HL-60 (cell line): ENCODE data around the gene CAD.

Experiments used
- DNase-seq, 2 experiments: peaks; one replicate each; pipeline ENCODE4 v3.0.0-alpha.2; 2010 to 2020; ENCODE audit warnings: low read depth in 1 of 2, low spot score in 1 of 2
- H3K27ac ChIP-seq: fragments of 250-450 bp; sonication (Bioruptor Pico); replicated peaks from 2 replicates; pipeline ENCODE4 v1.5.1; 2020; ENCODE audit warnings: mild to moderate bottlenecking, moderate library complexity
- H3K27me3 ChIP-seq: fragments of 250-450 bp; sonication (Bioruptor Pico); 2 replicates; pipeline ENCODE4 v1.5.1; 2021; ENCODE audit warnings: mild to moderate bottlenecking, moderate library complexity; ENCODE audit not compliant: insufficient read depth, poor library complexity, severe bottlenecking
- H3K4me3 ChIP-seq: replicated peaks from 2 replicates; pipeline ENCODE4 v1.5.1; 2011; ENCODE audit warnings: mild to moderate bottlenecking, control low read depth, low read length; ENCODE audit not compliant: insufficient read depth
- GABPA ChIP-seq: IDR thresholded peaks from 2 replicates; pipeline ENCODE4 v1.6.1; 2012; ENCODE audit warnings: low read depth
- POLR2AphosphoS5 ChIP-seq: IDR thresholded peaks from 2 replicates; pipeline ENCODE4 v1.6.1; 2012; ENCODE audit warnings: low read depth
- SPI1 ChIP-seq: IDR thresholded peaks from 2 replicates; pipeline ENCODE4 v1.6.1; 2012; ENCODE audit warnings: low read depth, mild to moderate bottlenecking, borderline replicate concordance
- TF ChIP-seq, protein P1 (sequence below): IDR thresholded peaks from one replicate; pipeline ENCODE4 v1.5.1; 2011; ENCODE audit warnings: low read length, control low read depth, inconsistent platforms; ENCODE audit not compliant: insufficient read depth
- TF ChIP-seq, protein P2 (sequence below): IDR thresholded peaks from 2 replicates; pipeline ENCODE4 v1.6.1; 2012; ENCODE audit warnings: low read depth; ENCODE audit not compliant: insufficient replicate concordance

The CAD gene

DNA sequence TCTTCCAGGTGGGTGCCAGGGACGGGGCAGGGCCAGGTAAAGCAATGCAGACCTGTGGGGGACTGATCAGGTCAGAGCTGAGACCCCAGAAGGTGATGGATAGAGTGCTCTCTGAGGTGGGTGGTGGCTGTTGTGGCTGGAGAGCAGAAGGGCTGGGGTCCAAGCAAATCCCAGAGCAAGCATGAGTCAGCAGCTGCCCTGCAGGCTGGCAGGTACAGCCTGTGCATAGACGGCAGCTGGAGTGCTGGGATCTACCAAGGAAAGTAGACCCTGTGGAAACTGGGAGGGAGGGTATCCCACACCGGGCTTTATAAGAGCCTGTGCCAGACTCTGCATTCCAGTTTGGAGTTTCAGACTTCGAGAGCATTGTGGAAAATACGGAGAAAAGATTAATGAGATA lies 65.7 kb downstream of the CAD start:
- no peak for DNase-seq
- Histone ChIP-seq H3K27me3 (no peaks in the 10 kb centered on the region), H3K4me3 (no peak overlapping the region), H3K27ac (no peak overlapping the region)
- TF ChIP-seq, protein P1, sequence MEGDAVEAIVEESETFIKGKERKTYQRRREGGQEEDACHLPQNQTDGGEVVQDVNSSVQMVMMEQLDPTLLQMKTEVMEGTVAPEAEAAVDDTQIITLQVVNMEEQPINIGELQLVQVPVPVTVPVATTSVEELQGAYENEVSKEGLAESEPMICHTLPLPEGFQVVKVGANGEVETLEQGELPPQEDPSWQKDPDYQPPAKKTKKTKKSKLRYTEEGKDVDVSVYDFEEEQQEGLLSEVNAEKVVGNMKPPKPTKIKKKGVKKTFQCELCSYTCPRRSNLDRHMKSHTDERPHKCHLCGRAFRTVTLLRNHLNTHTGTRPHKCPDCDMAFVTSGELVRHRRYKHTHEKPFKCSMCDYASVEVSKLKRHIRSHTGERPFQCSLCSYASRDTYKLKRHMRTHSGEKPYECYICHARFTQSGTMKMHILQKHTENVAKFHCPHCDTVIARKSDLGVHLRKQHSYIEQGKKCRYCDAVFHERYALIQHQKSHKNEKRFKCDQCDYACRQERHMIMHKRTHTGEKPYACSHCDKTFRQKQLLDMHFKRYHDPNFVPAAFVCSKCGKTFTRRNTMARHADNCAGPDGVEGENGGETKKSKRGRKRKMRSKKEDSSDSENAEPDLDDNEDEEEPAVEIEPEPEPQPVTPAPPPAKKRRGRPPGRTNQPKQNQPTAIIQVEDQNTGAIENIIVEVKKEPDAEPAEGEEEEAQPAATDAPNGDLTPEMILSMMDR = no peak
- TF ChIP-seq, protein P2, sequence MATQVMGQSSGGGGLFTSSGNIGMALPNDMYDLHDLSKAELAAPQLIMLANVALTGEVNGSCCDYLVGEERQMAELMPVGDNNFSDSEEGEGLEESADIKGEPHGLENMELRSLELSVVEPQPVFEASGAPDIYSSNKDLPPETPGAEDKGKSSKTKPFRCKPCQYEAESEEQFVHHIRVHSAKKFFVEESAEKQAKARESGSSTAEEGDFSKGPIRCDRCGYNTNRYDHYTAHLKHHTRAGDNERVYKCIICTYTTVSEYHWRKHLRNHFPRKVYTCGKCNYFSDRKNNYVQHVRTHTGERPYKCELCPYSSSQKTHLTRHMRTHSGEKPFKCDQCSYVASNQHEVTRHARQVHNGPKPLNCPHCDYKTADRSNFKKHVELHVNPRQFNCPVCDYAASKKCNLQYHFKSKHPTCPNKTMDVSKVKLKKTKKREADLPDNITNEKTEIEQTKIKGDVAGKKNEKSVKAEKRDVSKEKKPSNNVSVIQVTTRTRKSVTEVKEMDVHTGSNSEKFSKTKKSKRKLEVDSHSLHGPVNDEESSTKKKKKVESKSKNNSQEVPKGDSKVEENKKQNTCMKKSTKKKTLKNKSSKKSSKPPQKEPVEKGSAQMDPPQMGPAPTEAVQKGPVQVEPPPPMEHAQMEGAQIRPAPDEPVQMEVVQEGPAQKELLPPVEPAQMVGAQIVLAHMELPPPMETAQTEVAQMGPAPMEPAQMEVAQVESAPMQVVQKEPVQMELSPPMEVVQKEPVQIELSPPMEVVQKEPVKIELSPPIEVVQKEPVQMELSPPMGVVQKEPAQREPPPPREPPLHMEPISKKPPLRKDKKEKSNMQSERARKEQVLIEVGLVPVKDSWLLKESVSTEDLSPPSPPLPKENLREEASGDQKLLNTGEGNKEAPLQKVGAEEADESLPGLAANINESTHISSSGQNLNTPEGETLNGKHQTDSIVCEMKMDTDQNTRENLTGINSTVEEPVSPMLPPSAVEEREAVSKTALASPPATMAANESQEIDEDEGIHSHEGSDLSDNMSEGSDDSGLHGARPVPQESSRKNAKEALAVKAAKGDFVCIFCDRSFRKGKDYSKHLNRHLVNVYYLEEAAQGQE = no peak
- TF ChIP-seq GABPA = no peak
- no peak for TF ChIP-seq SPI1
- no peak for TF ChIP-seq POLR2AphosphoS5

DNA sequence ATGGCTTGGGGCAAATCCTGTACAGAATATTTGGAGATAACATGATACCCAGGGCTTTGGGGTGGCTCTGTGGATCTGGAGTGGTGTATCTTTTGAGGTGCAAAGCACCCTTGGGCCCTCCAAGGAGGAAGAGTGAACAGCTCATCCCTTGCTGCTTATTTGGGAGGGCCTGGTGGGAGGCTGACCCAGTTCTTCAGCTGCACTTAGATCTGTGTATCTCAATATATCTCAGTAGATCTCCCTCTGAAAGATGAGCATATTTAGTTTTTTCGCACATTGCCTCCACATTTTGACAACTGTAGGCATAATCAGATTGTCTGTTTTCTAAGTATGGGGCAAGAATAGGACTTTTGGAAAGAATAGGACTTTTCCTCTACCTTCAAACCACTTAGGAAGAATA lies 67.8 kb downstream of the CAD start:
- no peak overlapping the region for H3K27ac ChIP-seq
- H3K27me3 ChIP-seq = no peaks in the 10 kb centered on the region
- no peak overlapping the region for H3K4me3 ChIP-seq
- no peak for DNase-seq
- TF ChIP-seq SPI1 = no peak
- TF ChIP-seq, protein P2 = no peak
- no peak for TF ChIP-seq POLR2AphosphoS5

DNA sequence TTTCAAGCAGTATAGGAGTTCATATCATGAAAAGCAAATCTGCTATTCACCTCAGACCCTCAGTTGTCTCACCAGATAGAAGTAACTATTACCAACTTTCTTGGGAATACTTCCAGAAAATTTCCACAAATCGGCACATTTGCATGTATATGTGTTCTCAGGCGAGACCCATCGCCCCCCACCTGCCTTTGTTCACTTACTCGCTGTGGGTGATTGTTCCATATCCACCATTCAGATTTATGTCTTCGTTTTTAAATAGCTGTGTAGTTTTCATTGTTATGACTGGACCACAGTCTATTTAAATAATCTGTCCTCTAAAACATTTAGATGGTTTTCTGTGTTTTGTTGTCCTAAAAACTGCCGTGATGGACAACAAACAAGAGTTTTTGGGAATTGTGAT lies 68.3 kb downstream of the CAD start:
- no peak overlapping the region for H3K4me3 ChIP-seq
- H3K27me3 ChIP-seq = no peaks in the 10 kb centered on the region
- TF ChIP-seq GABPA (no peak), SPI1 (no peak), POLR2AphosphoS5 (no peak)
- TF ChIP-seq, protein P2 = no peak
- TF ChIP-seq, protein P1 = no peak
- DNase-seq = no peak
- no peak overlapping the region for H3K27ac ChIP-seq

DNA sequence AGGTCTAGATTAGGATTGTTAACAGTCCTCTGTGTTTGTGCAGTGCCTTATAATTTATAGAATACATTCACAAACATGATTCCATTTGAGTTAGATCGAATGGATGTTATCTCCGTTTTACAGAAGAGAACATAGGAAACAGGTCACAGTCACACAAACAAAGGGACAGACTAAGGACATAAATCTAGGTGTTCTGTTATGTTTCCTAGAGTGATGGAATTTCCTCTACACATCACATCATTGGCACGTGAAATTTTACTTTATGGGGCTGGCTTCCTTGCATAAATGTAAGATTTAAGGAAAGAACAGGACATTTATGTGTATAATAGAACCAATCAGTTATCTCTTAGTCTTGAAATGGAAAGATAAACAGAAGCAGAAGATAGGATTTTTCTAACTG lies 71.4 kb downstream of the CAD start:
- no peak for DNase-seq
- no peak overlapping the region for H3K27ac ChIP-seq
- H3K4me3 ChIP-seq = no peak overlapping the region
- peaks cover 2% of the 10 kb centered on the region for H3K27me3 ChIP-seq
- no peak for TF ChIP-seq GABPA
- TF ChIP-seq, protein P2 = no peak
- TF ChIP-seq, protein P1 = no peak
- no peak for TF ChIP-seq POLR2AphosphoS5
- no peak for TF ChIP-seq SPI1
